Tibial artery (tissue), 4 donors: ENCODE data around the gene CNTN1.

ENCODE experiments used
- DNase-seq, 2 donors: peaks; one replicate each; pipeline ENCODE4 v3.0.0-alpha.2; 2019
- H3K27ac ChIP-seq, 2 donors: fragments of 200-600 bp; sonication (generic) in 1 of 2; 1 replicate in 1 of 2; 2 replicates in 1 of 2; pipeline ENCODE4 v1.5.1; 2018 to 2019; ENCODE audit warnings: mild to moderate bottlenecking in 1 of 2
- H3K27me3 ChIP-seq, 2 donors: fragments of 200-600 bp; sonication (generic) in 1 of 2; one replicate each; pipeline versions ENCODE4 v1.5.1 to v1.6.0; 2016 to 2019
- H3K36me3 ChIP-seq, 3 donors: fragments of 200-600 bp; sonication (generic) in 2 of 3; one replicate each; pipeline ENCODE4 v1.5.1; 2016 to 2019; ENCODE audit warnings: mild to moderate bottlenecking in 2 of 3
- H3K4me1 ChIP-seq, 4 donors: fragments of 200-600 bp; sonication (generic) in 2 of 4; 1 replicate in 3 of 4; 2 replicates in 1 of 4; pipeline ENCODE4 v1.5.1; 2016 to 2019
- H3K4me3 ChIP-seq, 2 donors: fragments of 200-600 bp; sonication (generic) in 1 of 2; 1 replicate in 1 of 2; 2 replicates in 1 of 2; pipeline ENCODE4 v1.5.1; 2018 to 2019; ENCODE audit warnings: mild to moderate bottlenecking in 2 of 2
- H3K9me3 ChIP-seq, 3 donors: fragments of 200-600 bp; sonication (generic) in 1 of 3; one replicate each; pipeline ENCODE4 v1.5.1; 2016 to 2019
- intact Hi-C: fragments of 100-400 bp; cut with DNase I; formaldehyde crosslinking; loops from one replicate; pipeline ENCODE4 v1.15.0; 2023; ENCODE audit warnings: low total_unique reads
- TF ChIP-seq, protein P1 (sequence below), 2 experiments: fragments of 200-600 bp in 1 of 2; fragments of 450-650 bp in 1 of 2; IDR thresholded peaks; one replicate each; pipeline ENCODE4 v1.5.1; 2017 to 2019; ENCODE audit warnings: antibody characterized with exemption in 2 of 2, mild to moderate bottlenecking in 1 of 2, moderate library complexity in 1 of 2

The CNTN1 gene

DNA sequence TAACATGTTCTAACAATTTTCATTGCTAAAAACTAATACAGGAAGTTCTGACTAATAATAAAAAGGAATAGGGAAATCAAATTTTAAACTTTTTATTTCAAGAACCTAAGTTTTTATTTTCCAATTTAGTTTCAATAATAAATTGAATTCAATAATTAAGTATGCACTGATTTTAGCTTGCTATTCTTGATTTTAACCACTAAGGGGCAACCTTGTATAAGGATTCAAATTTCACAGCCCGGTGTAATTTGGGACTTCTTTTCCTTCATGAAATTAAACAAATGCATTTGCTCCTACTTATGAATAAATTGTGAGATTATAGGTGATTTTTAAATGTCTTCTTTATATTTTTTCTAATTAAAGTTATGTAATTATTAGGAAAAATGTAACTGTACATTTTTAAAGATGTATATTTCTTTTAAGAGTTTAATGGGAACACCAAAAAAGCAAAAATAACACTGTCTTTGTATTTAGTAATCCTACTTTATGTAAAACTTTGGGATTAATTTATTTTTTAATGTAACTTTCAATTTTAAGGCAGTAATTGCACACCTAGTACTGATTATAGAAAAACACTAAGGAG, 254.5 kb downstream of the CNTN1 start:
- Histone ChIP-seq H3K27ac (no peak overlapping the region), H3K4me1 (no peaks in the 10 kb centered on the region), H3K36me3 (no peaks in the 10 kb centered on the region), H3K9me3 (no peaks in the 10 kb centered on the region), H3K27me3 (no peaks in the 10 kb centered on the region), H3K4me3 (no peak overlapping the region)
- no peak for DNase-seq
- TF ChIP-seq, protein P1, sequence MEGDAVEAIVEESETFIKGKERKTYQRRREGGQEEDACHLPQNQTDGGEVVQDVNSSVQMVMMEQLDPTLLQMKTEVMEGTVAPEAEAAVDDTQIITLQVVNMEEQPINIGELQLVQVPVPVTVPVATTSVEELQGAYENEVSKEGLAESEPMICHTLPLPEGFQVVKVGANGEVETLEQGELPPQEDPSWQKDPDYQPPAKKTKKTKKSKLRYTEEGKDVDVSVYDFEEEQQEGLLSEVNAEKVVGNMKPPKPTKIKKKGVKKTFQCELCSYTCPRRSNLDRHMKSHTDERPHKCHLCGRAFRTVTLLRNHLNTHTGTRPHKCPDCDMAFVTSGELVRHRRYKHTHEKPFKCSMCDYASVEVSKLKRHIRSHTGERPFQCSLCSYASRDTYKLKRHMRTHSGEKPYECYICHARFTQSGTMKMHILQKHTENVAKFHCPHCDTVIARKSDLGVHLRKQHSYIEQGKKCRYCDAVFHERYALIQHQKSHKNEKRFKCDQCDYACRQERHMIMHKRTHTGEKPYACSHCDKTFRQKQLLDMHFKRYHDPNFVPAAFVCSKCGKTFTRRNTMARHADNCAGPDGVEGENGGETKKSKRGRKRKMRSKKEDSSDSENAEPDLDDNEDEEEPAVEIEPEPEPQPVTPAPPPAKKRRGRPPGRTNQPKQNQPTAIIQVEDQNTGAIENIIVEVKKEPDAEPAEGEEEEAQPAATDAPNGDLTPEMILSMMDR (IDR thresholded peaks at IDR 0.05): peak; percentile 68 to 69
- intact Hi-C loops: loop anchor here (5.0 kb wide), 1 partner anchor 1076 kb away; no protein-coding TSS in a partner anchor

- no peaks in the 10 kb centered on the region for H3K36me3 ChIP-seq
- H3K9me3 ChIP-seq: no peaks in the 10 kb centered on the region
- no peaks in the 10 kb centered on the region for H3K27me3 ChIP-seq
- H3K27ac ChIP-seq: no peak overlapping the region
- intact Hi-C loops: loop anchor here (5.0 kb wide), 1 partner anchor 1075 kb away; no protein-coding TSS in a partner anchor
- TF ChIP-seq, protein P1 (IDR thresholded peaks at IDR 0.05): no peak
- H3K4me3 ChIP-seq: no peak overlapping the region
- H3K4me1 ChIP-seq: no peaks in the 10 kb centered on the region
- DNase-seq: no peak
Observed at GRCh38 chr12:40947797-40948196, 255.6 kb downstream of the CNTN1 start.

DNA sequence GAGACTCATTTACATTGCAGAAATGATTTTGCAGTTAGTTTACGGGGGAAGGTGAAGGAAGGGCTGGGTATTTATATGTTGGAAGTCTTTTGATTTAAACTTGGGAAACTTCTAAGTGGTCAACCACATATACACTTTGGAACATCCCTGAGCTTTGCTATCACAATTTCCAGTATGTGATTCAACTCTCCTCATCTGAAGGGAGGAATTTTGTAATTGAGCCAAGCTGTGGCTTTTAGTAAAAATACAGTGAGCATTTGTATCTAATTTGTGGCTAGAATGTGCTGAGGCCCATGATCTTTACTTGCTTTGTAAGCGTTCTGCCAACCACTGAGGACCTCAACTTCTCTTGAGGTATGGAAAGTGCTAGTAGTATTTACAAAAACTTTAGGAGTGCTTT, 260.8 kb downstream of the CNTN1 start:
- Histone ChIP-seq H3K27me3 (no peaks in the 10 kb centered on the region), H3K4me1 (no peaks in the 10 kb centered on the region), H3K36me3 (no peaks in the 10 kb centered on the region), H3K27ac (no peak overlapping the region), H3K9me3 (no peaks in the 10 kb centered on the region), H3K4me3 (no peak overlapping the region)
- no peak for DNase-seq
- intact Hi-C loops: no loop called here
- TF ChIP-seq, protein P1 (IDR thresholded peaks at IDR 0.05): no peak

DNA sequence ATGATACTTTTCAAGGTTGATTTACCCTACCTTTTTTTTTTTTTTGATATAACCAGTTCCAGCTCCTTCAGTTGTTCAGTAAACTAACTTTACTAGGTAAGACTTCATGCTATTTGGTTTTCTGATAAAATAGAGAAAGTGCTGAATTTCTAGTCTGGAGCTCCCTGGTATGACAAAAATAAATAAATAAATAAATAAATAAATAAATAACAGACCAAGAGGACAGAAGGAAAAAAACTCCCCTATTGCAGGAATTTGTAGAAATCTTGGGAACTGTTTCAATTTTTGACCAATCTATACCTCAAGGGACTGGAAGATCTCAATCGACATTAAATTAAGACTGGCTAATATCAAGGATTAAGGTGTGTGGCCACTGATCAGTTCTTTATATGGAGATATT, 265.2 kb downstream of the CNTN1 start:
- no peak for DNase-seq
- no peak overlapping the region for H3K4me3 ChIP-seq
- H3K4me1 ChIP-seq: no peaks in the 10 kb centered on the region
- intact Hi-C loops: no loop called here
- H3K27me3 ChIP-seq: no peaks in the 10 kb centered on the region
- H3K9me3 ChIP-seq: no peaks in the 10 kb centered on the region
- H3K36me3 ChIP-seq: no peaks in the 10 kb centered on the region
- TF ChIP-seq, protein P1 (IDR thresholded peaks at IDR 0.05): no peak
- no peak overlapping the region for H3K27ac ChIP-seq

DNA sequence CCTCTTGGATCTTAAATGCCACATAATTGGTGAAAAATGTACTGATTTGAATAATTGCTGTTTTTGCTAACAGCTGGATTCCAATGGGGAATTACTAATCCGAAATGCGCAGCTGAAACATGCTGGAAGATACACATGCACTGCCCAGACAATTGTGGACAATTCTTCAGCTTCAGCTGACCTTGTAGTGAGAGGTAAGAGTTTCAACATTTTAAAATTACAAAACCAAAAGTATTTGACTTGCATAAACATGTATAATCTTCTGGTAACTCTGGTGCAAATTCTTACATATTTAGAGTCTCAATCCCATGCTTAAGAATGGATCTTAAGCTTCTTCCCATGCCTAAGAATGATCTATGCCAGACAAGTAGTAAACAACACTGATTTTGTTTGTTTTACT, 266.8 kb downstream of the CNTN1 start:
- intact Hi-C loops: no loop called here
- Histone ChIP-seq H3K27me3 (no peaks in the 10 kb centered on the region), H3K4me3 (no peak overlapping the region), H3K36me3 (no peaks in the 10 kb centered on the region), H3K9me3 (no peaks in the 10 kb centered on the region), H3K27ac (no peak overlapping the region), H3K4me1 (no peaks in the 10 kb centered on the region)
- DNase-seq: no peak
- TF ChIP-seq, protein P1 (IDR thresholded peaks at IDR 0.05): no peak

DNA sequence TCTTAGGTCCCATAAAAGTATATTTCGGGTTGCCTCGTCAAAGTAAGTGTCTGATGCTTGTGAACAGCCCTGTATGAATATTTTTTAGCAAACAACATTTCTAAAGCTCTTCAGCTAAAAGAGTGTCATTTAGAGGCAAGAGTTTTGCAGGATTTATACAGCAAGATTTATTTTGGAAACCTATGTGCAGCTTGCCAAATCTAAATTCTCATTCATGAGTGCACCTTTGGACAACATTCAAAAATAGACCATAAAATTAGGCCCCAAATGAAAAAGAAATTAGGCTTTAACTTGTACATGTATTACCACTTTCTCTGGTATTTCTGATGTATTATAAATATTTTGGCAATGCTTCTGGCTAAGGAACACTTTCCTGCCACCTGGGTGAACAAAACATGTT, 271.5 kb downstream of the CNTN1 start:
- TF ChIP-seq, protein P1 (IDR thresholded peaks at IDR 0.05): no peak
- no peaks in the 10 kb centered on the region for H3K27me3 ChIP-seq
- H3K36me3 ChIP-seq: no peaks in the 10 kb centered on the region
- H3K27ac ChIP-seq: no peak overlapping the region
- DNase-seq: no peak
- intact Hi-C loops: no loop called here
- H3K4me1 ChIP-seq: no peaks in the 10 kb centered on the region
- no peak overlapping the region for H3K4me3 ChIP-seq
- H3K9me3 ChIP-seq: no peaks in the 10 kb centered on the region
